GM12801 (cell line): ENCODE data around the gene SEM1.

Source experiments
- CTCF ChIP-seq: IDR thresholded peaks from one replicate; pipeline ENCODE4 v1.5.1; 2011; ENCODE audit warnings: control low read depth; ENCODE audit not compliant: insufficient read length; ENCODE audit errors: extremely low read depth

SEM1 gene

GRCh38 chr7:96657347-96658021 is 52.2 kb downstream of the SEM1 start:
- no peak for TF ChIP-seq CTCF

GRCh38 chr7:96655956-96656355 is 53.7 kb downstream of the SEM1 start:
- TF ChIP-seq CTCF = no peak

- TF ChIP-seq CTCF = no peak
Measured at GRCh38 chr7:96654630-96655188, 54.9 kb downstream of the SEM1 start.

- no peak for TF ChIP-seq CTCF
Measured at GRCh38 chr7:96649981-96650380, 59.7 kb downstream of the SEM1 start.

GRCh38 chr7:96648784-96649183 is 60.9 kb downstream of the SEM1 start:
- no peak for TF ChIP-seq CTCF

GRCh38 chr7:96647733-96648132 is 61.9 kb downstream of the SEM1 start:
- TF ChIP-seq CTCF = no peak

- no peak for TF ChIP-seq CTCF
Measured at GRCh38 chr7:96645084-96645483, 64.6 kb downstream of the SEM1 start.

GRCh38 chr7:96640054-96640453 is 69.6 kb downstream of the SEM1 start:
- no peak for TF ChIP-seq CTCF
